Measurements from ENCODE around the gene DOK1. TPM values are rescaled to one million over a fixed set of nuclear protein-coding genes. Genes with fewer than 3 reads are reported as not detected.

The DOK1 gene
- total and polyA plus RNA-seq, 2 donors (not counting 1 experiment from before 2014, with no cell fraction given), result 29.1 to 41.4 TPM

GRCh38 chr2:74513605-74514367 lies 40.7 kb upstream of the DOK1 start:
- peak overlapping the region; percentile 67 for H3K9ac ChIP-seq (ENCODE audit: low read length)
- peak overlapping the region; percentile 46 for H2AFZ ChIP-seq (ENCODE audit: insufficient read depth, low read depth, low read length, poor library complexity, severe bottlenecking)
- Mint-ChIP-seq H3K9me3 (ENCODE audit: insufficient read depth) (no peaks in the 10 kb centered on the region), H3K4me1 (peaks cover 29% of the 10 kb centered on the region), H3K4me3 (peak overlapping the region; percentile 60), H3K27me3 (peaks cover 59% of the 10 kb centered on the region), H3K27ac (peak overlapping the region; percentile 53)
- peak overlapping the region; percentile 96 for H3K4me2 ChIP-seq (replicated peaks; ENCODE audit: low read depth, low read length, poor library complexity, severe bottlenecking)
- H4K20me1 ChIP-seq (ENCODE audit: control insufficient read depth, insufficient read depth, low read length, poor library complexity, severe bottlenecking), result peaks cover 6% of the 10 kb centered on the region
- DNase-seq (peak; percentile 68), ATAC-seq (ENCODE audit: low read depth) (no peak)
- 6% methylated on average over 52 of the region's 52 CpGs for WGBS (ENCODE audit: insufficient coverage)
- peaks cover 2 to 83% (median 56%) of the 10 kb centered on the region in 4 experiments for H3K27me3 ChIP-seq (replicated peaks in 1 of 4; ENCODE audit: control extremely low read depth in 1 of 4, control insufficient read depth in 3 of 4, insufficient read depth in 4 of 4, low read length in 3 of 4)
- H3K79me2 ChIP-seq (ENCODE audit: control insufficient read depth, insufficient read depth, low read length), result no peaks in the 10 kb centered on the region
- H3K27ac ChIP-seq (ENCODE audit: low read length in 2 of 2), result no peak overlapping the region
- H3K9me3 ChIP-seq (ENCODE audit: control extremely low read depth in 1 of 3, control insufficient read depth in 2 of 3, insufficient read depth in 1 of 3, low read length in 2 of 3), result peaks cover 0 to 31% (median 1%) of the 10 kb centered on the region in 3 donors
- ChIA-PET POLR2A (interaction anchor here (1.7 kb wide), 1 partner anchor 16 kb away, joined by 7 read pairs; the partner anchor contains the start of genes AUP1 and HTRA2), CTCF (interaction anchor here (0.8 to 1.6 kb wide), 3 partner anchors 10 to 74 kb away, joined by 3 to 4 read pairs (median 4); no protein-coding TSS in a partner anchor)
- H3K4me1 ChIP-seq (ENCODE audit: control insufficient read depth in 2 of 2, insufficient read depth in 2 of 2, low read length in 2 of 2), result peaks cover 36 to 48% of the 10 kb centered on the region in 2 donors
- intact Hi-C loops (cut with micrococcal nuclease), result no loop called here
- peak overlapping the region in 1 of 5 experiments; percentile 68 for H3K4me3 ChIP-seq (ENCODE audit: control extremely low read depth in 1 of 5, extremely low read depth in 1 of 5, insufficient read depth in 1 of 5, low read depth in 2 of 5, low read length in 4 of 5)
- TF ChIP-seq EZH2 (IDR thresholded peaks at IDR 0.05; ENCODE audit: borderline replicate concordance, insufficient read depth, low read depth, low read length, poor library complexity, severe bottlenecking) (peak; percentile 71), CTCF (IDR thresholded peaks at IDR 0.05) (no peak)
- H3K36me3 ChIP-seq (replicated peaks in 1 of 2; ENCODE audit: control extremely low read depth in 1 of 2, control insufficient read depth in 1 of 2, extremely low read depth in 1 of 2, insufficient read depth in 2 of 2, low read length in 1 of 2), result no peaks in the 10 kb centered on the region
